HCT116 (cell line): Measurements from ENCODE around the gene LCT. TPM values are rescaled to one million over a fixed set of nuclear protein-coding genes. Genes with fewer than 3 reads are reported as not detected.

Experiments used
- ATAC-seq: fragments of 200-7000 bp; cut with Tn5 transposase; 2 replicates; pipeline ENCODE4 v1.9.1; 2020; ENCODE audit warnings: mild to moderate bottlenecking, moderate library complexity
- BruUV-seq: library from RNA; stranded (reverse); fragments of 400-500 nt; replicated peaks from 2 replicates; lab custom pipeline; 2021; lab: Mats Ljungman, UMichigan
- CTCF ChIA-PET: fragments of 300-600 bp; sonication (Branson Sonifier 250); formaldehyde crosslinking; loops from one replicate; lab custom pipeline; 2021; ENCODE audit warnings: antibody characterized with exemption; lab: Charles Lee
- POLR2A ChIA-PET: fragments of 300-600, 350-600 bp; sonication (Branson Sonifier 250); formaldehyde crosslinking; loops from one replicate; lab custom pipeline; 2021; ENCODE audit warnings: antibody characterized with exemption; lab: Charles Lee
- RAD21 ChIA-PET, 2 experiments: fragments of 300-600 bp; sonication (Branson Sonifier 250); formaldehyde crosslinking; loops; one replicate each; lab custom pipeline; 2023; ENCODE audit warnings: low total read pairs in 2 of 2; ENCODE audit not compliant: uncharacterized antibody in 2 of 2, unreplicated experiment in 2 of 2, low non-redundant PET in 1 of 2; lab: Charles Lee
- DNase-seq: peaks from one replicate; pipeline ENCODE4 v3.0.0-alpha.2; 2010; ENCODE audit warnings: low read depth, low spot score
- H2AFZ ChIP-seq: fragments of 200-600 bp; shearing (Covaris generic), sonication (generic); 2 replicates; pipeline ENCODE4 v1.6.1; 2017; ENCODE audit warnings: low read depth, mixed run types, mixed read lengths, antibody characterized with exemption, low read length; ENCODE audit not compliant: poor library complexity, severe bottlenecking
- H3K27ac ChIP-seq: 2 replicates; pipeline ENCODE4 v1.5.1; 2012; ENCODE audit warnings: low read depth, low read length
- H3K27me3 ChIP-seq: fragments of 200-600 bp; sonication (generic); 2 replicates; pipeline ENCODE4 v1.6.1; 2016; ENCODE audit warnings: mixed run types, low read length, mixed read lengths; ENCODE audit not compliant: insufficient read depth
- H3K36me3 ChIP-seq, 2 experiments: fragments of 200-500 bp in 1 of 2; fragments of 200-600 bp in 1 of 2; sonication (Bioruptor generic) in 1 of 2; sonication (generic) in 1 of 2; 2 replicates each; pipeline versions ENCODE4 v1.5.1 to v1.6.1; 2014 to 2016; ENCODE audit warnings: low read length in 2 of 2, inconsistent platforms in 1 of 2, mixed read lengths in 1 of 2, mixed run types in 1 of 2; ENCODE audit not compliant: insufficient read depth in 2 of 2, control insufficient read depth in 1 of 2
- H3K4me1 ChIP-seq, 2 experiments: fragments of 200-600 bp in 1 of 2; sonication (generic) in 1 of 2; 2 replicates each; pipeline versions ENCODE4 v1.5.1 to v1.6.1; 2012 to 2017; ENCODE audit warnings: low read length in 2 of 2, inconsistent platforms in 1 of 2, mild to moderate bottlenecking in 1 of 2, mixed read lengths in 1 of 2, mixed run types in 1 of 2, moderate library complexity in 1 of 2; ENCODE audit not compliant: insufficient read depth in 2 of 2, control insufficient read depth in 1 of 2
- H3K4me2 ChIP-seq: fragments of 200-600 bp; sonication (generic); 2 replicates; pipeline ENCODE4 v1.6.1; 2017; ENCODE audit warnings: mixed run types, low read length, mixed read lengths
- H3K4me3 ChIP-seq, 2 experiments: fragments of 200-600 bp in 1 of 2; sonication (generic) in 1 of 2; replicated peaks in 1 of 2; 2 replicates each; pipeline ENCODE4 v1.5.1; 2011 to 2016; ENCODE audit warnings: low read length in 2 of 2, control low read depth in 1 of 2, low read depth in 1 of 2, mild to moderate bottlenecking in 1 of 2, mixed read lengths in 1 of 2, mixed run types in 1 of 2
- H3K79me2 ChIP-seq: fragments of 200-600 bp; sonication (generic); 2 replicates; pipeline ENCODE4 v1.6.1; 2017; ENCODE audit warnings: mild to moderate bottlenecking, mixed run types, low read length, moderate library complexity, mixed read lengths; ENCODE audit not compliant: insufficient read depth
- H3K9ac ChIP-seq: fragments of 200-600 bp; sonication (generic); 2 replicates; pipeline ENCODE4 v1.6.1; 2016; ENCODE audit warnings: low read length, mixed read lengths
- H3K9me2 ChIP-seq: fragments of 200-600 bp; sonication (generic), shearing (Covaris generic); 2 replicates; pipeline ENCODE4 v1.6.1; 2017; ENCODE audit warnings: mixed run types, mild to moderate bottlenecking, moderate library complexity; ENCODE audit not compliant: insufficient read depth
- H3K9me3 ChIP-seq, 2 experiments: fragments of 200-500 bp in 1 of 2; fragments of 200-600 bp in 1 of 2; sonication (Bioruptor generic) in 1 of 2; sonication (generic) in 1 of 2; 2 replicates each; pipeline ENCODE4 v1.6.1; 2014 to 2017; ENCODE audit warnings: low read length in 2 of 2, mixed read lengths in 2 of 2, inconsistent platforms in 1 of 2, low read depth in 1 of 2, mild to moderate bottlenecking in 1 of 2, mixed run types in 1 of 2, moderate library complexity in 1 of 2; ENCODE audit not compliant: control insufficient read depth in 1 of 2, insufficient read depth in 1 of 2
- H4K20me1 ChIP-seq: fragments of 200-600 bp; sonication (generic), shearing (Covaris generic); 2 replicates; pipeline ENCODE4 v1.6.1; 2017; ENCODE audit warnings: mixed run types, mild to moderate bottlenecking, moderate library complexity; ENCODE audit not compliant: insufficient read depth
- CBX3 ChIP-seq: IDR thresholded peaks from 2 replicates; pipeline ENCODE4 v1.6.1; 2012; ENCODE audit warnings: low read depth
- MAX ChIP-seq: IDR thresholded peaks from 2 replicates; pipeline ENCODE4 v1.6.1; 2012
- SP1 ChIP-seq: IDR thresholded peaks from 2 replicates; pipeline ENCODE4 v1.6.1; 2012; ENCODE audit warnings: low read depth
- SRF ChIP-seq: IDR thresholded peaks from 2 replicates; pipeline ENCODE4 v1.6.1; 2012; ENCODE audit warnings: low read depth
- TCF7L2 ChIP-seq: IDR thresholded peaks from 2 replicates; pipeline ENCODE4 v1.7.0; 2011; ENCODE audit warnings: borderline replicate concordance, inconsistent platforms; ENCODE audit not compliant: insufficient read depth, insufficient read length; ENCODE audit errors: extremely low read depth
- YY1 ChIP-seq: IDR thresholded peaks from 2 replicates; pipeline ENCODE4 v1.6.1; 2011; ENCODE audit warnings: low read length, low read depth, moderate library complexity, mild to moderate bottlenecking; ENCODE audit not compliant: insufficient replicate concordance; ENCODE audit errors: extremely low read depth
- intact Hi-C: fragments of 100-400 bp; cut with micrococcal nuclease; formaldehyde crosslinking; loops from 2 replicates; pipeline ENCODE4 v1.10.0; 2022
- total RNA-seq: library from RNA; stranded (reverse); gene quantifications from one replicate; pipeline ENCODE4 v1.2.1, GENCODE V29; 2021; ENCODE audit not compliant: unreplicated experiment

Gene LCT
- total RNA-seq, 1 experiment from 2014 or later, result 0.12 TPM

GRCh38 chr2:135762022-135762421, 75.0 kb downstream of the LCT start:
- BruUV-seq, result no TSS peak
- Histone ChIP-seq H3K79me2 (no peaks in the 10 kb centered on the region), H2AFZ (no peak overlapping the region), H3K4me2 (no peak overlapping the region), H3K4me1 (no peaks in the 10 kb centered on the region), H3K27ac (no peak overlapping the region), H4K20me1 (no peaks in the 10 kb centered on the region), H3K4me3 (no peak overlapping the region), H3K27me3 (no peaks in the 10 kb centered on the region), H3K36me3 (peaks cover 27 to 38% of the 10 kb centered on the region in 2 experiments), H3K9me3 (no peaks in the 10 kb centered on the region), H3K9ac (no peak overlapping the region), H3K9me2 (no peaks in the 10 kb centered on the region)
- intact Hi-C loops, result no loop called here
- DNase-seq, result no peak
- ATAC-seq, result no peak
- POLR2A ChIA-PET, result no interaction called here
- CTCF ChIA-PET, result interaction anchor here (0.5 kb wide), 1 partner anchor 290 kb away, joined by 4 read pairs; no protein-coding TSS in a partner anchor
- TF ChIP-seq YY1, result no peak
- no peak for TF ChIP-seq SRF
- no peak for TF ChIP-seq MAX
- TF ChIP-seq CBX3, result no peak
- TF ChIP-seq SP1, result no peak
- no peak for TF ChIP-seq TCF7L2
- RAD21 ChIA-PET, result no interaction called here

- TSS peak; percentile 6 for BruUV-seq
- no peak for ATAC-seq
- peaks cover 3 to 10% of the 10 kb centered on the region in 2 experiments; a peak in 2 of 4 replicates for H3K9me3 ChIP-seq
- no peak for TF ChIP-seq SP1
- H3K4me3 ChIP-seq, result no peak overlapping the region
- H3K27ac ChIP-seq, result no peak overlapping the region
- DNase-seq, result no peak
- H2AFZ ChIP-seq, result no peak overlapping the region
- H3K4me2 ChIP-seq, result no peak overlapping the region
- intact Hi-C loops, result no loop called here
- H3K79me2 ChIP-seq, result 0 out of 2 replicates have a peak, but pooled peaks cover 5% of the 10 kb centered on the region
- H3K36me3 ChIP-seq, result peaks cover 41 to 53% of the 10 kb centered on the region in 2 experiments
- H3K9me2 ChIP-seq, result no peaks in the 10 kb centered on the region
- RAD21 ChIA-PET, result no interaction called here
- no peaks in the 10 kb centered on the region for H3K27me3 ChIP-seq
- CTCF ChIA-PET, result interaction anchor here (0.6 kb wide), 1 partner anchor 15 kb away, joined by 3 read pairs; no protein-coding TSS in a partner anchor
- H4K20me1 ChIP-seq, result no peaks in the 10 kb centered on the region
- H3K4me1 ChIP-seq, result no peaks in the 10 kb centered on the region
- POLR2A ChIA-PET, result no interaction called here
- no peak overlapping the region for H3K9ac ChIP-seq
Observed at GRCh38 chr2:135756692-135757091, 80.3 kb downstream of the LCT start.
